HepG2 (cell line): ENCODE results near the gene CAMTA1. TPM values are rescaled to one million over a fixed set of nuclear protein-coding genes. Genes with fewer than 3 reads are reported as not detected.

Source experiments
- ATRX ChIP-seq: sonication (generic); formaldehyde crosslinking; IDR thresholded peaks from 2 replicates; pipeline ENCODE4 v1.4.0; 2020; ENCODE audit warnings: missing genetic modification reagents, borderline replicate concordance
- HOXD1 ChIP-seq: sonication (generic); formaldehyde crosslinking; IDR thresholded peaks from 2 replicates; pipeline ENCODE4 v1.5.0; 2020; ENCODE audit warnings: missing genetic modification reagents
- JUN ChIP-seq: sonication (generic); formaldehyde crosslinking; IDR thresholded peaks from 2 replicates; pipeline ENCODE4 v1.4.0; 2020; ENCODE audit warnings: mild to moderate bottlenecking, missing genetic modification reagents
- KLF16 ChIP-seq, 2 experiments: sonication (generic) in 1 of 2; formaldehyde crosslinking in 1 of 2; IDR thresholded peaks; 2 replicates each; pipeline versions ENCODE4 v1.6.1 to v1.8.0; 2016 to 2023; ENCODE audit warnings: missing genetic modification reagents in 2 of 2, missing compliant biosample characterization in 1 of 2
- MEIS1 ChIP-seq: sonication (generic); formaldehyde crosslinking; IDR thresholded peaks from 2 replicates; pipeline ENCODE4 v1.9.0; 2021; ENCODE audit warnings: mild to moderate bottlenecking, missing genetic modification reagents, moderate library complexity, borderline replicate concordance
- MIER2 ChIP-seq: IDR thresholded peaks from 2 replicates; pipeline ENCODE4 v1.6.1; 2016; ENCODE audit warnings: missing biosample characterization, missing genetic modification reagents
- MLXIP ChIP-seq: sonication (generic); formaldehyde crosslinking; IDR thresholded peaks from 2 replicates; pipeline ENCODE4 v1.9.0; 2021; ENCODE audit warnings: missing genetic modification reagents, borderline replicate concordance
- PAXIP1 ChIP-seq: sonication (generic); formaldehyde crosslinking; conservative IDR thresholded peaks from 2 replicates; pipeline ENCODE4 v1.4.0; 2020; ENCODE audit warnings: mild to moderate bottlenecking, missing genetic modification reagents, moderate library complexity
- PHF5A ChIP-seq: IDR thresholded peaks from one replicate; pipeline ENCODE4 v1.6.1; 2018; ENCODE audit warnings: low read depth, missing genetic modification reagents; ENCODE audit not compliant: unreplicated experiment
- RFX1 ChIP-seq: fragments of 450-650 bp; IDR thresholded peaks from 2 replicates; pipeline ENCODE4 v1.6.1; 2017
- TSC22D2 ChIP-seq: sonication (generic); formaldehyde crosslinking; IDR thresholded peaks from 2 replicates; pipeline ENCODE4 v1.5.1; 2020; ENCODE audit warnings: missing genetic modification reagents, mild to moderate bottlenecking, borderline replicate concordance
- ZBED4 ChIP-seq: sonication (generic); formaldehyde crosslinking; IDR thresholded peaks from 2 replicates; pipeline ENCODE4 v1.4.0; 2020; ENCODE audit warnings: missing genetic modification reagents, borderline replicate concordance
- ZNF512B ChIP-seq: sonication (generic); formaldehyde crosslinking; IDR thresholded peaks from 2 replicates; pipeline ENCODE4 v1.5.1; 2020; ENCODE audit warnings: missing genetic modification reagents, mild to moderate bottlenecking, borderline replicate concordance
- ZNF790 ChIP-seq: sonication (generic); formaldehyde crosslinking; IDR thresholded peaks from 2 replicates; pipeline ENCODE4 v1.8.0; 2022; ENCODE audit warnings: missing genetic modification reagents, mild to moderate bottlenecking, borderline replicate concordance
- ZNF816 ChIP-seq: sonication (generic); formaldehyde crosslinking; IDR thresholded peaks from 2 replicates; pipeline ENCODE4 v1.8.0; 2022; ENCODE audit warnings: missing genetic modification reagents, mild to moderate bottlenecking, borderline replicate concordance
- polyA plus RNA-seq, 8 experiments: library from polyadenylated mRNA; depleted of rRNA in 3 of 8; stranded (reverse) in 7 of 8; unstranded in 1 of 8; fragments of >200 nt; fragmentation: Illumina TruSeq in 4 of 8; extraction: Trizol in 4 of 8; gene quantifications; 2 replicates each; pipeline versions ENCODE4 v1.2.1 to v1.2.3, GENCODE V29; 2011 to 2016; ENCODE audit warnings: low read depth in 4 of 8, missing spikeins in 1 of 8, mixed read lengths in 1 of 8; ENCODE audit not compliant: insufficient read depth in 1 of 8
- total RNA-seq, 5 experiments: library from RNA; depleted of rRNA; stranded (reverse); fragments of >200 nt; fragmentation: Illumina TruSeq; extraction: Trizol; gene quantifications; 2 replicates each; pipeline ENCODE4 v1.2.3, GENCODE V29; 2016; ENCODE audit warnings: low read depth in 1 of 5

CAMTA1 gene
- total and polyA plus RNA-seq, 2 of the 13 experiments (the other 11 are each of a cell fraction or from before 2014, with no cell fraction given) = 25.0 to 36.4 TPM

GRCh38 chr1:7678491-7679158, 893.4 kb downstream of the CAMTA1 start (continued):
- TF ChIP-seq ZBED4 (CRISPR knock-in tag) = peak; percentile 75; the same call in 1 of the 2 replicates
- no peak for TF ChIP-seq ATRX (CRISPR knock-in tag)
- TF ChIP-seq MIER2 (CRISPR knock-in tag) = no peak
- no peak for TF ChIP-seq ZNF512B (CRISPR knock-in tag)
- TF ChIP-seq HOXD1 (CRISPR knock-in tag) = 0 out of 2 replicates have a peak, but pooled peaks have one; percentile 40
- TF ChIP-seq MLXIP (CRISPR knock-in tag) = no peak
- TF ChIP-seq KLF16 (CRISPR knock-in tag; IDR thresholded peaks at IDR 0.05) = peak in 1 of 2 experiments; percentile 27; a peak in 1 of 4 replicates
- no peak for TF ChIP-seq RFX1
- TF ChIP-seq TSC22D2 (CRISPR knock-in tag) = no peak
- no peak for TF ChIP-seq PHF5A
- no peak for TF ChIP-seq JUN (CRISPR knock-in tag)
- TF ChIP-seq PAXIP1 (CRISPR knock-in tag) = peak; percentile 89
- no peak for TF ChIP-seq ZNF790 (CRISPR knock-in tag)
- TF ChIP-seq ZNF816 (CRISPR knock-in tag) = 0 out of 2 replicates have a peak, but pooled peaks have one; percentile 30
- no peak for TF ChIP-seq MEIS1
